Measurements from ENCODE around the gene MYOZ3.

MYOZ3 gene

GRCh38 chr5:150659360-150660107 is 1.5 kb upstream of the MYOZ3 start:
- H3K4me3 ChIP-seq (ENCODE audit: low read length) = no peak overlapping the region
- H3K9ac ChIP-seq (ENCODE audit: low read length) = no peak overlapping the region

GRCh38 chr5:150660108-150660831 is 781 bp upstream of the MYOZ3 start:
- Histone ChIP-seq H3K4me3 (ENCODE audit: low read length) (no peak overlapping the region), H3K9me3 (ENCODE audit: control insufficient read depth, low read length) (no peaks in the 10 kb centered on the region), H3K27me3 (ENCODE audit: control insufficient read depth, insufficient read depth, low read length) (no peaks in the 10 kb centered on the region), H3K9ac (ENCODE audit: low read length) (no peak overlapping the region), H3K4me1 (ENCODE audit: control insufficient read depth, insufficient read depth, low read length) (peaks cover 11% of the 10 kb centered on the region), H3K36me3 (ENCODE audit: control insufficient read depth, insufficient read depth, low read length) (no peaks in the 10 kb centered on the region)

More at GRCh38 chr5:150659360-150660107, 1.5 kb upstream of the MYOZ3 start:
- H3K4me1 ChIP-seq (ENCODE audit: control insufficient read depth, insufficient read depth, low read length) = peaks cover 12% of the 10 kb centered on the region
- no peaks in the 10 kb centered on the region for H3K9me3 ChIP-seq (ENCODE audit: control insufficient read depth, low read length)
- H3K36me3 ChIP-seq (ENCODE audit: control insufficient read depth, insufficient read depth, low read length) = no peaks in the 10 kb centered on the region
- H3K27me3 ChIP-seq (ENCODE audit: control insufficient read depth, insufficient read depth, low read length) = no peaks in the 10 kb centered on the region

DNA sequence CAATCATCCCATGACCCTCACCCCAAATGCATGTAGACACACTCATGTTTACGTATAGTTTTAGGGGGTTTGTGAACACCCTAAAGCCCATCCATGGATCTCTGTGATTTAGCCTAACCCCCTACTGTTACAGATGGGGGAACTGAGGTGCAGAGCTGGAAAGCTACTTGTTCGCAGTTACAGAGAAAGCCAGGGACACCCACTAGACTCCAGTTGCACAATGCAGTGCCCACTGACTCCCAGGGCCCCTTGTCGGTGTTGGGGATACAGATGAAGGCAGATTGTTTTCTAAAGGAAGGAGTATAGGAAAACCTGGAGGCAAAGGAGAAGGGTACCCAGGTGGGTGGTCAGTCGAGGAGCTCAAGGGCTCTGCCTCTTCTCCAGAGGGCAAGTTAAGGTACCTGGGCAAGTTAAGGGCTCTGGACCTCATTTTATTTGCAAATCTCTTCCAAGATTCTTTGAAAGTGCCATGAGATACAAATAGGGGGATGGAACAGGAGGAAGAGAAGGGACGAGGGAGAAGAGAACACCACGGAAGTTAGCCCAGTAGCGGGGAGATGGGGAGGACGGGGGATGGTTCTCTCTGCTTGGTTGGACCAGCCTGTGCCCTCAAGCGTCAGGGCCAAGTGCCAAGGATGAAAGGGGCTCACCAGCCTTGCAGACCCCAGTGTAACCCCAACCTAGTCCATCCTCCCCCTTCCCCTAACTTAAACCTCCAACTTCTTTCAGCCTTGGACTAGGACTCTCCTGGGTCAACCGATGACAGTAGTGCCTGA is 958 bp downstream of the MYOZ3 start:
- no peaks in the 10 kb centered on the region for H3K9me3 ChIP-seq (ENCODE audit: control insufficient read depth, low read length)
- H3K4me1 ChIP-seq (ENCODE audit: control insufficient read depth, insufficient read depth, low read length) = peaks cover 4% of the 10 kb centered on the region
- no peak overlapping the region for H3K4me3 ChIP-seq (ENCODE audit: low read length)
- H3K27me3 ChIP-seq (ENCODE audit: control insufficient read depth, insufficient read depth, low read length) = no peaks in the 10 kb centered on the region
- H3K36me3 ChIP-seq (ENCODE audit: control insufficient read depth, insufficient read depth, low read length) = no peaks in the 10 kb centered on the region
- H3K9ac ChIP-seq (ENCODE audit: low read length) = no peak overlapping the region

- Histone ChIP-seq H3K9ac (ENCODE audit: low read length) (no peak overlapping the region), H3K36me3 (ENCODE audit: control insufficient read depth, insufficient read depth, low read length) (no peaks in the 10 kb centered on the region), H3K27me3 (ENCODE audit: control insufficient read depth, insufficient read depth, low read length) (peaks cover 5% of the 10 kb centered on the region), H3K9me3 (ENCODE audit: control insufficient read depth, low read length) (no peaks in the 10 kb centered on the region), H3K4me1 (ENCODE audit: control insufficient read depth, insufficient read depth, low read length) (no peaks in the 10 kb centered on the region), H3K4me3 (ENCODE audit: low read length) (no peak overlapping the region)
Observed at GRCh38 chr5:150662731-150663516, 1.9 kb downstream of the MYOZ3 start.

DNA sequence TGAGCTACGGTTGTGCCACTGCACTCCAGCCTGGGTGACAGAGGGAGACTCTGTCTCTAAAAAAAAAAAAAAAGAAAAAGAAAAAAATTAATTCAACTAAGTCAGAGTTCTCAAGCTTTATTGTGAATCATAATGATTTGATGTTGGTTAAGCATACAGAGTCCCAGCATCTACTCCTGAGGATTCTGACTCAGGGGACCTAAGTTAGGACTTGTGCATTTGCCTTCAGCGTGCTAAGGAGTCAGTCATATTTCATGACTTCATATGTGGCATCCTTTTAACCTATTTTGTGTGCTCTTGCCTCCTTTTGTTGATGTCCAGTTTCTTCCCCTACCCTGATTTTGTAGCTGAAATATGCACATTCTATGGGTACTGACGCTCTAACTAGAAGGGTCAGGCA is 2.9 kb downstream of the MYOZ3 start:
- no peak overlapping the region for H3K9ac ChIP-seq (ENCODE audit: low read length)
- H3K4me1 ChIP-seq (ENCODE audit: control insufficient read depth, insufficient read depth, low read length) = no peaks in the 10 kb centered on the region
- no peak overlapping the region for H3K4me3 ChIP-seq (ENCODE audit: low read length)
- no peaks in the 10 kb centered on the region for H3K9me3 ChIP-seq (ENCODE audit: control insufficient read depth, low read length)
- no peaks in the 10 kb centered on the region for H3K36me3 ChIP-seq (ENCODE audit: control insufficient read depth, insufficient read depth, low read length)
- H3K27me3 ChIP-seq (ENCODE audit: control insufficient read depth, insufficient read depth, low read length) = peaks cover 5% of the 10 kb centered on the region

DNA sequence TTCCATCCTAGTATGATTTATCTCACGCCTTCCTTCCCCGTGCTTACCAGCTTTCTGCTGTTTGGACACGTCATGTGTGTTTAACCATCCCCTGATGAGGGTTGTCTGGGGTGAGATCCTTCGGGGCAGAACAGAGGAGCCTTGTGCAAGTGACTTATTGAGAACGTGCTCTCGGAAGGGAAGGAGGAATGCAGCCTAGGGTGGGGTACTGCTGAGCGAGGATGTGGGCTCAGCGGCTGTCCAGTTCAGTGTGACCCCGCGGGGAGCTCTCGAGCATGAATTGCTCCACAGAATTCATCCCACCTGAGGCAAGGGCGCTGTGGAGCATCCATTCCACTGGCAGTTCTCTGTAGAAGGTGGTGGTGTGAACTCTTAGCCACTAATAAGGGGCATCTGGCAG is 4.0 kb downstream of the MYOZ3 start:
- H3K4me1 ChIP-seq (ENCODE audit: control insufficient read depth, insufficient read depth, low read length) = no peaks in the 10 kb centered on the region
- no peaks in the 10 kb centered on the region for H3K36me3 ChIP-seq (ENCODE audit: control insufficient read depth, insufficient read depth, low read length)
- no peaks in the 10 kb centered on the region for H3K9me3 ChIP-seq (ENCODE audit: control insufficient read depth, low read length)
- H3K4me3 ChIP-seq (ENCODE audit: low read length) = no peak overlapping the region
- H3K27me3 ChIP-seq (ENCODE audit: control insufficient read depth, insufficient read depth, low read length) = peaks cover 6% of the 10 kb centered on the region
- H3K9ac ChIP-seq (ENCODE audit: low read length) = no peak overlapping the region

DNA sequence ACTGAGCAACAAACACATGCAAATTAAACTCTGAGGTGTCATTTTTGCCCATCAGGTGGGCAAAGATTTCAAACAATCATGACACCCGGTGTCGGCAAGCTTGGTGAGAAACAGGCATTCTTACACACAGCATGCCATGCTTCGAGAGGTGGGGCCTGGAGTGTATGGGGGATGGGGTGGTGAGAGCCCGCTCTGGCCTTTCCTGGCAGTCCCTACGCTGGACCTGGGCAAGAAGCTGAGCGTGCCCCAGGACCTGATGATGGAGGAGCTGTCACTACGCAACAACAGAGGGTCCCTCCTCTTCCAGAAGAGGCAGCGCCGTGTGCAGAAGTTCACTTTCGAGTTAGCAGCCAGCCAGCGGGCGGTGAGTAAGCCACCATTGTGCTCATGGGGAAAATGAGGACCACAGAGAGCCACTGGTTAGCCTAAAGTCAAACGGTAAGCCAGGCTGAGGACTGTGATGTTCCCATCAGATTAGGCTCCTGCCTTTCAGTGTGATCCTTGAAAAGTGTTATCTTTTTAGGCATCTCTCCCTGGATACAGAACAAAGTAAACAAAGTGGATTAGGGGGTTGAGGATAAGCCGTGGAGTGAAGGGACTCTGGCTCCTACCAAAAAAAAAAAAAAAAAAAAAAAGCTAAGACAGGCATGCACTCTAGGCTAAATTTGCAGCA is 9.4 kb downstream of the MYOZ3 start:
- H3K4me1 ChIP-seq (ENCODE audit: control insufficient read depth, insufficient read depth, low read length) = peaks cover 12% of the 10 kb centered on the region
- no peaks in the 10 kb centered on the region for H3K36me3 ChIP-seq (ENCODE audit: control insufficient read depth, insufficient read depth, low read length)
- no peaks in the 10 kb centered on the region for H3K9me3 ChIP-seq (ENCODE audit: control insufficient read depth, low read length)
- H3K9ac ChIP-seq (ENCODE audit: low read length) = no peak overlapping the region
- no peak overlapping the region for H3K4me3 ChIP-seq (ENCODE audit: low read length)
- peaks cover 35% of the 10 kb centered on the region for H3K27me3 ChIP-seq (ENCODE audit: control insufficient read depth, insufficient read depth, low read length)

DNA sequence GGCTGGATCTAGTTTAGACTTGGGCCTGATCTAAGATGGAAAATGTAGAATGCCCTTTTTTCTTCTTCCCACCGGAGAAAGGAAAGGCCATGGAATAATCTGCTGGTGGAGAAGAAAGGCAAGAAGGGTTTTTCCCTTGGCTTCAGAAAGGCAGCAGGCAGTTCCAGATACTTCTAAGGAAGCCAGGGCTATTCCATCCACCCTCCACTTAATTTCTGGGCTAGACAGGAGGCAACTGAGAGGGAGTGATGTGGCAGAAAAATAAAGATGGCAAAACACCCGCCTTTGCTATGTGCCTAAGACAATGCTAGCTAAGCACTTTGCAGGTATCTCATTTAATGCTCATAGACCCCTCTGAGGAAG is 9.9 kb downstream of the MYOZ3 start:
- H3K4me3 ChIP-seq (ENCODE audit: low read length) = no peak overlapping the region

GRCh38 chr5:150671509-150672236 is 10.6 kb downstream of the MYOZ3 start:
- Histone ChIP-seq H3K9ac (ENCODE audit: low read length) (peak overlapping the region; percentile 47), H3K27me3 (ENCODE audit: control insufficient read depth, insufficient read depth, low read length) (peaks cover 35% of the 10 kb centered on the region), H3K4me1 (ENCODE audit: control insufficient read depth, insufficient read depth, low read length) (peaks cover 12% of the 10 kb centered on the region), H3K9me3 (ENCODE audit: control insufficient read depth, low read length) (no peaks in the 10 kb centered on the region), H3K4me3 (ENCODE audit: low read length) (peak overlapping the region; percentile 36), H3K36me3 (ENCODE audit: control insufficient read depth, insufficient read depth, low read length) (no peaks in the 10 kb centered on the region)

More for the DNA sequence above, 9.9 kb downstream of the MYOZ3 start:
- Histone ChIP-seq H3K27me3 (ENCODE audit: control insufficient read depth, insufficient read depth, low read length) (peaks cover 35% of the 10 kb centered on the region), H3K36me3 (ENCODE audit: control insufficient read depth, insufficient read depth, low read length) (no peaks in the 10 kb centered on the region), H3K9me3 (ENCODE audit: control insufficient read depth, low read length) (no peaks in the 10 kb centered on the region), H3K4me1 (ENCODE audit: control insufficient read depth, insufficient read depth, low read length) (peaks cover 12% of the 10 kb centered on the region), H3K9ac (ENCODE audit: low read length) (no peak overlapping the region)

DNA sequence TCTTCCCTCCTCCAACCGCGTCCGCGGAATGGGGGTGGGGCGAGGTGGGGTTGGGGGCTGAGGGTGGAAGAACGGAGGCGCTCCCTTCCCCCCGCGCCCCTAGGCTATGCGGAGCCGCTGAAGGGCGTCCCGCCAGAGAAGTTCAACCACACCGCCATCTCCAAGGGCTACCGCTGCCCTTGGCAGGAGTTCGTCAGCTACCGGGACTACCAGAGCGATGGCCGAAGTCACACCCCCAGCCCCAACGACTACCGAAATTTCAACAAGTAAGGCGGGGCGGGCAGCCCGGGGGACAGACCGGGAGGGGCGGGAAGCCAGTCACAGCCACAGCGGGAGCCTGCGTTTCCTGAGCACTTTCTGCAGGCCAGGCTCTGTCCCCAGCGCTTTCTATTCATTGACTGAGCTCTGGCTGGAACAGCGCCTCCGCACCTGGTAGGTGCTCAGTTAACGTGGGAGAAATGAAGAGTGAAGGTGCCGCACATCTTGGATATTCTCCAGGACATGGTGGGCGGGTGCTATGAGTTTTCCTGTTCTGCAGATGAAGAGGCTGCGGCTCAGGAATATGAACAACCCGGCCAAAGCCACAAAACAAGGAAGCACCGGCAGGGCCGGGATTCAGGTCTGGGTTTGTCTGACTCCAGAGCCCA is 11.3 kb downstream of the MYOZ3 start:
- Histone ChIP-seq H3K27me3 (ENCODE audit: control insufficient read depth, insufficient read depth, low read length) (peaks cover 32% of the 10 kb centered on the region), H3K9me3 (ENCODE audit: control insufficient read depth, low read length) (no peaks in the 10 kb centered on the region), H3K4me3 (ENCODE audit: low read length) (peak overlapping the region; percentile 36), H3K36me3 (ENCODE audit: control insufficient read depth, insufficient read depth, low read length) (no peaks in the 10 kb centered on the region), H3K4me1 (ENCODE audit: control insufficient read depth, insufficient read depth, low read length) (peaks cover 12% of the 10 kb centered on the region), H3K9ac (ENCODE audit: low read length) (peak overlapping the region; percentile 47)
